RWPE2 (cell line): ENCODE results near the gene THRB.

ENCODE experiments used
- ATAC-seq: fragments of 200-7000 bp; cut with Tn5 transposase; 3 replicates; pipeline ENCODE4 v1.9.1; 2021; ENCODE audit warnings: low read depth
- DNase-seq: peaks from one replicate; pipeline ENCODE4 v3.0.0-alpha.2; 2020; ENCODE audit warnings: low spot score
- H3K27ac ChIP-seq: fragments of 450-650 bp; 2 replicates; pipeline ENCODE4 v1.5.1; 2017; ENCODE audit warnings: mild to moderate bottlenecking; ENCODE audit not compliant: poor library complexity, severe bottlenecking
- H3K27me3 ChIP-seq: fragments of 250-450 bp; sonication (Bioruptor Pico); 2 replicates; pipeline ENCODE4 v1.5.1; 2021; ENCODE audit warnings: mild to moderate bottlenecking, moderate library complexity; ENCODE audit not compliant: insufficient read depth, poor library complexity, severe bottlenecking
- H3K36me3 ChIP-seq: fragments of 250-450 bp; sonication (Bioruptor Pico); 2 replicates; pipeline ENCODE4 v1.5.1; 2020; ENCODE audit warnings: low read depth, mild to moderate bottlenecking, moderate library complexity
- H3K4me1 ChIP-seq: fragments of 250-450 bp; sonication (Bioruptor Pico); 2 replicates; pipeline ENCODE4 v1.5.1; 2021; ENCODE audit warnings: mild to moderate bottlenecking, moderate library complexity; ENCODE audit not compliant: insufficient read depth, poor library complexity, severe bottlenecking
- H3K4me3 ChIP-seq: fragments of 250-450 bp; sonication (Bioruptor Pico); 2 replicates; pipeline ENCODE4 v1.5.1; 2021; ENCODE audit warnings: mild to moderate bottlenecking, moderate library complexity; ENCODE audit not compliant: severe bottlenecking
- H3K9me3 ChIP-seq: fragments of 250-450 bp; sonication (Bioruptor Pico); 2 replicates; pipeline ENCODE4 v1.5.1; 2021; ENCODE audit warnings: mild to moderate bottlenecking, moderate library complexity; ENCODE audit not compliant: severe bottlenecking
- TF ChIP-seq, protein P1 (sequence below): fragments of 450-650 bp; IDR thresholded peaks from one replicate; pipeline ENCODE4 v1.5.1; 2017; ENCODE audit warnings: mild to moderate bottlenecking, moderate library complexity; ENCODE audit not compliant: poor library complexity, severe bottlenecking

The THRB gene

DNA sequence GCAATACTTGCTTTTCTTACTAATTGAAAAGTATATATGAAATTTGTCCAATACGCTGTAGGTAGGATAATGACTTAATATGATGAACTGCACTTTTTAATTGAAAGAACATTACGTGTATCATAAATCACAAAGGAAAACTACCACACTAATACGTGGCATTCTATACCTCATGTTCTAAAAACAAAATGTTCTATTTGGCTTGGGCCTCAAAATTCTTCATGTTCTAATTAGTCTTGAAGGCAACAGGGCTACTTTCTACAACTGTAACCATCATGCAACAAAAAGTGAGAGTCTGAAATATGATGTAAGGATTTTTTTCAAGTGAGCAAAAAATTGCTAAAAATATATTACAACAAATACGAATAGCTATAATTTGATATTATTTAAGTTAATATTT lies 19.8 kb downstream of the THRB start:
- peaks cover 24% of the 10 kb centered on the region for H3K4me1 ChIP-seq
- no peak for ATAC-seq
- no peak for DNase-seq
- H3K36me3 ChIP-seq: no peaks in the 10 kb centered on the region; the same call in 1 of the 2 replicates
- H3K9me3 ChIP-seq: peaks cover 3% of the 10 kb centered on the region
- H3K27ac ChIP-seq: no peak overlapping the region
- H3K27me3 ChIP-seq: peaks cover 2% of the 10 kb centered on the region
- H3K4me3 ChIP-seq: no peak overlapping the region
- TF ChIP-seq, protein P1, sequence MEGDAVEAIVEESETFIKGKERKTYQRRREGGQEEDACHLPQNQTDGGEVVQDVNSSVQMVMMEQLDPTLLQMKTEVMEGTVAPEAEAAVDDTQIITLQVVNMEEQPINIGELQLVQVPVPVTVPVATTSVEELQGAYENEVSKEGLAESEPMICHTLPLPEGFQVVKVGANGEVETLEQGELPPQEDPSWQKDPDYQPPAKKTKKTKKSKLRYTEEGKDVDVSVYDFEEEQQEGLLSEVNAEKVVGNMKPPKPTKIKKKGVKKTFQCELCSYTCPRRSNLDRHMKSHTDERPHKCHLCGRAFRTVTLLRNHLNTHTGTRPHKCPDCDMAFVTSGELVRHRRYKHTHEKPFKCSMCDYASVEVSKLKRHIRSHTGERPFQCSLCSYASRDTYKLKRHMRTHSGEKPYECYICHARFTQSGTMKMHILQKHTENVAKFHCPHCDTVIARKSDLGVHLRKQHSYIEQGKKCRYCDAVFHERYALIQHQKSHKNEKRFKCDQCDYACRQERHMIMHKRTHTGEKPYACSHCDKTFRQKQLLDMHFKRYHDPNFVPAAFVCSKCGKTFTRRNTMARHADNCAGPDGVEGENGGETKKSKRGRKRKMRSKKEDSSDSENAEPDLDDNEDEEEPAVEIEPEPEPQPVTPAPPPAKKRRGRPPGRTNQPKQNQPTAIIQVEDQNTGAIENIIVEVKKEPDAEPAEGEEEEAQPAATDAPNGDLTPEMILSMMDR: no peak

DNA sequence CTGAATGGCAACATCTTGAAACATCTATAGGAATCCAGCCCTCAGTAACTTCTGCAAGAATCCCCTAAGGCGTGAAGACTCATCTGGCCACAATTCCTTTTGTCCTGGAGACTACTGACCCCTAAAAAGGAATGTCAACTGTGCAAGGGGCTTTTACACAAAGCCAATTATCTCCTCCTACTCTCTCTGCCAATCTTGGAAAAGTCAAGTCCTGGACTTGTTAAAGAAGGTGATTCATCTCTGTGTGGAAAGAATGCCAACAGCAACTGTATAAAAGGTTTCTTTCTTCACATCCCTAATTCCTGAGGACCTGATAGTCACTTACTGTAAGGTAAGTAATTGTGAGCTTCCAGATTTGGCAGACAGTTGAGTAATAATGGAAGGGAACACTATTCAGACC lies 22.3 kb downstream of the THRB start:
- Histone ChIP-seq H3K27ac (peak overlapping the region; percentile 44), H3K4me1 (peaks cover 24% of the 10 kb centered on the region), H3K4me3 (no peak overlapping the region), H3K9me3 (peaks cover 3% of the 10 kb centered on the region), H3K27me3 (peaks cover 2% of the 10 kb centered on the region), H3K36me3 (no peaks in the 10 kb centered on the region; the same call in 1 of the 2 replicates)
- ATAC-seq (peak; percentile 91), DNase-seq (no peak)
- TF ChIP-seq, protein P1: no peak

DNA sequence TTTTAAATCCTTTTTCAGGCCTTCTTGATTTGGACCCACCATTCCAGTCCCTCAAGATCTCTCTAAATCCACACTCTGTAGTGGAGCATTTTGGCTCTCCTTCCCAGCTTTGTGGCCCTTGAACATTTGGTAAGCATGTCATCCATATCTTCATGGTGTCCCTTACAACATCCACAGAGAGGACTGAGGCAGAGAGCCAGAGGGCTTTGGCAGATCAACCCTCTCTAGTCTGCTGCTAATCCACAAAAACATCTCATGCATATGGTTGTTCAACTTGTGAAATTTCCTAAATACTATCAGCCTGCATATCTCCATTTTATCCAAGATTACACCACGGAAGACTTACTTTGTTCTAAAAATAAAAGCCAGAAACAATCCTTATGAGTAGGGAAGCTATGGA lies 23.2 kb downstream of the THRB start:
- H3K4me1 ChIP-seq: peaks cover 22% of the 10 kb centered on the region
- no peak for DNase-seq
- H3K9me3 ChIP-seq: peaks cover 3% of the 10 kb centered on the region
- no peaks in the 10 kb centered on the region; the same call in 1 of the 2 replicates for H3K36me3 ChIP-seq
- TF ChIP-seq, protein P1: no peak
- H3K4me3 ChIP-seq: no peak overlapping the region
- H3K27ac ChIP-seq: peak overlapping the region; percentile 44
- ATAC-seq: no peak
- H3K27me3 ChIP-seq: peaks cover 2% of the 10 kb centered on the region

DNA sequence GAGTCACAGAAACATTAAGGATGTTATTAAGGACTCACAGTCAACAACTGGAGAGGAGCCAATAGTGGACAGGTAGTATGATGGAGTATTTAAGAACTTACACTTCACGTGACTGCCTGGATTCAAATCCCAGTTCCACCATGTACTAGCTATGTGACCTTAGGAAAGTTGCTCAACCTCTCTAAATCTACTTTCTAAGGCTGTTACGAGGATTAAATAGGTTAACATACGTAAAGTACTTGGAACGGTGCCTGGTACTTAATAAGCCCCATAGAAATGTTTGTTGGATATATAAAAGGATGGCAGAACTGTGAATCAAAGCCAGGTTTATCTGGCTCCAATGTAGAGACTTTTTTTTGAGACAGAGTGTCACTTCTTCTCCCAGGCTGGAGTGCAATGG lies 24.4 kb downstream of the THRB start:
- Histone ChIP-seq H3K4me3 (no peak overlapping the region), H3K27me3 (peaks cover 2% of the 10 kb centered on the region), H3K9me3 (peaks cover 5% of the 10 kb centered on the region), H3K27ac (no peak overlapping the region), H3K36me3 (no peaks in the 10 kb centered on the region; the same call in 1 of the 2 replicates), H3K4me1 (peaks cover 14% of the 10 kb centered on the region)
- DNase-seq (no peak), ATAC-seq (no peak)
- TF ChIP-seq, protein P1: no peak

DNA sequence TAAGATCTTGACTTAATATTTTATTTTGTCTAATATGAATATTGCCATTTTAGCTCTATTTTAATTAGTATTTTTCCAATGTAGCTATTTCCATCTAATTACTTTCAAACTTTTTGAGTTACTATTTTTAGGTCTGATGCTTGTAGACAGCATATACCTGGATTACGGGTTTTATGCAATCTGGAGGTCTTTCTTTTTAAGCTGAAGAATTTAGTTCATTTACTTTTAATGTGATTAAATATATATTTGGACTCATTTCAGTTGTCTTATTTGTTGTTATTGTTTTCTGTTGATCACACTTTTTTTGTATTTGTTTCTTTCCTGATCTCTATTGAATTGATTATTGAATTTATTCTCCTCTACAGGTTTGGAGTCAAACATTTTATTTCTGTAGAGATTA lies 30.3 kb downstream of the THRB start:
- Histone ChIP-seq H3K27me3 (no peaks in the 10 kb centered on the region), H3K9me3 (peaks cover 2% of the 10 kb centered on the region), H3K4me1 (no peaks in the 10 kb centered on the region), H3K27ac (no peak overlapping the region), H3K4me3 (no peak overlapping the region), H3K36me3 (no peaks in the 10 kb centered on the region)
- DNase-seq (no peak), ATAC-seq (no peak)
- TF ChIP-seq, protein P1: no peak
